T-helper 17 cell (primary cell): ENCODE measurements around the gene CDK18. TPM values are rescaled to one million over a fixed set of nuclear protein-coding genes. Genes with fewer than 3 reads are reported as not detected.
A peak's percentile ranks its signal among the peaks of the same experiment; 100 is the strongest.

ENCODE experiments used
- ATAC-seq: fragments of 150-1000 bp; cut with Tn5 transposase; 2 replicates; pipeline ENCODE4 v1.10.0; 2021; ENCODE audit warnings: mild to moderate bottlenecking, moderate library complexity
- DNase-seq, 3 donors: peaks; one replicate each; pipeline versions ENCODE4 v3.0.0 to v3.0.0-alpha.2; 2020 to 2021
- H3K9me3 ChIP-seq: one replicate; pipeline ENCODE4 v1.7.0; 2013; ENCODE audit warnings: low read length, mild to moderate bottlenecking; ENCODE audit not compliant: control insufficient read depth, poor library complexity, severe bottlenecking
- H3K27ac Mint-ChIP-seq: one replicate; pipeline ENCODE4 v1.8.0; 2022; ENCODE audit warnings: mild to moderate bottlenecking, moderate library complexity, mixed read lengths
- H3K27me3 Mint-ChIP-seq: one replicate; pipeline ENCODE4 v1.8.0; 2022; ENCODE audit warnings: mixed read lengths
- H3K36me3 Mint-ChIP-seq: one replicate; pipeline ENCODE4 v1.8.0; 2022; ENCODE audit warnings: low read depth, mixed read lengths
- H3K4me1 Mint-ChIP-seq: one replicate; pipeline ENCODE4 v1.8.0; 2022; ENCODE audit warnings: mild to moderate bottlenecking, mixed read lengths
- H3K4me3 Mint-ChIP-seq: one replicate; pipeline ENCODE4 v1.8.0; 2022; ENCODE audit warnings: mild to moderate bottlenecking, moderate library complexity, mixed read lengths
- total RNA-seq, 4 donors: library from RNA in 2 of 4; stranded (reverse) in 2 of 4; gene quantifications; one replicate each; pipeline ENCODE4 v1.2.3 and lab custom pipeline; 2022 to 2026

Gene CDK18
- total RNA-seq, 2 donors from 2014 or later: 0.94 to 1.7 TPM

GRCh38 chr1:205515781-205516253, 11.3 kb downstream of the CDK18 start:
- no peak for ATAC-seq
- H3K27me3 Mint-ChIP-seq: peaks cover 12% of the 10 kb centered on the region
- no peak overlapping the region for H3K27ac Mint-ChIP-seq
- peaks cover 2% of the 10 kb centered on the region for H3K36me3 Mint-ChIP-seq
- no peaks in the 10 kb centered on the region for H3K9me3 ChIP-seq
- peaks cover 14% of the 10 kb centered on the region for H3K4me1 Mint-ChIP-seq
- no peak for DNase-seq
- H3K4me3 Mint-ChIP-seq: no peak overlapping the region

- no peaks in the 10 kb centered on the region for H3K9me3 ChIP-seq
- peaks cover 13% of the 10 kb centered on the region for H3K27me3 Mint-ChIP-seq
- no peak overlapping the region for H3K27ac Mint-ChIP-seq
- H3K36me3 Mint-ChIP-seq: peaks cover 2% of the 10 kb centered on the region
- DNase-seq (no peak), ATAC-seq (no peak)
- peaks cover 14% of the 10 kb centered on the region for H3K4me1 Mint-ChIP-seq
- no peak overlapping the region for H3K4me3 Mint-ChIP-seq
Observed at GRCh38 chr1:205516362-205516761, 11.9 kb downstream of the CDK18 start.

DNA sequence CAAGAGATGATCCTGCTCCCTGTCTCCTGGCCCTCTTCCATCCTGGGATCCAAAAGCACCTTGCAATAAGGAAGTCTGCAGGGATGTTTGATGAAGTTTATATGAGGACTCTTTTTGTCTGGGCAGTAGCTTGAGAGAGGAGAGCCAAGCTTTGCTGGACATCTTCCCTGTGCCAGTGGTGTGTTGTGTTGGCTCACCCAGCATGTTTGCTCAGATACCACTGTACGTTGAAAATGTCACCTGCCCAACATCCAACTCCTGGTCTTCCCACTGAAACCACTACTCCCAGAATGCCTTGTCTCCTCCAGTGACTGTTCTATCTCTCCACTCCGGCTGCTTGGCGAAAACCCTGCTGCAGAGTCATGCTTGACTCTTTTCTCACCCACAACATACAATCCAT, 12.8 kb downstream of the CDK18 start:
- Mint-ChIP-seq H3K27me3 (peaks cover 18% of the 10 kb centered on the region), H3K36me3 (peaks cover 2% of the 10 kb centered on the region), H3K4me3 (no peak overlapping the region), H3K4me1 (peaks cover 12% of the 10 kb centered on the region), H3K27ac (no peak overlapping the region)
- no peak for ATAC-seq
- DNase-seq: no peak
- no peaks in the 10 kb centered on the region for H3K9me3 ChIP-seq

- ATAC-seq (no peak), DNase-seq (no peak)
- H3K27me3 Mint-ChIP-seq: peaks cover 18% of the 10 kb centered on the region
- H3K9me3 ChIP-seq: no peaks in the 10 kb centered on the region
- H3K4me3 Mint-ChIP-seq: no peak overlapping the region
- peaks cover 2% of the 10 kb centered on the region for H3K36me3 Mint-ChIP-seq
- H3K27ac Mint-ChIP-seq: no peak overlapping the region
- H3K4me1 Mint-ChIP-seq: peaks cover 12% of the 10 kb centered on the region
Observed at GRCh38 chr1:205517763-205518162, 13.3 kb downstream of the CDK18 start.

GRCh38 chr1:205518661-205519540, 14.4 kb downstream of the CDK18 start:
- ATAC-seq (no peak), DNase-seq (no peak)
- no peak overlapping the region for H3K4me3 Mint-ChIP-seq
- H3K4me1 Mint-ChIP-seq: peaks cover 11% of the 10 kb centered on the region
- peaks cover 2% of the 10 kb centered on the region for H3K36me3 Mint-ChIP-seq
- H3K27ac Mint-ChIP-seq: peak overlapping the region; percentile 51
- H3K9me3 ChIP-seq: no peaks in the 10 kb centered on the region
- H3K27me3 Mint-ChIP-seq: peaks cover 18% of the 10 kb centered on the region

GRCh38 chr1:205519541-205520131, 15.2 kb downstream of the CDK18 start:
- Mint-ChIP-seq H3K4me3 (no peak overlapping the region), H3K27ac (peak overlapping the region; percentile 51), H3K27me3 (peaks cover 18% of the 10 kb centered on the region), H3K36me3 (peaks cover 2% of the 10 kb centered on the region), H3K4me1 (peaks cover 12% of the 10 kb centered on the region)
- DNase-seq: no peak
- ATAC-seq: no peak
- H3K9me3 ChIP-seq: no peaks in the 10 kb centered on the region

- peaks cover 9% of the 10 kb centered on the region for H3K4me1 Mint-ChIP-seq
Observed at GRCh38 chr1:205520709-205521108, 16.2 kb downstream of the CDK18 start.

GRCh38 chr1:205521686-205522085, 17.2 kb downstream of the CDK18 start:
- Mint-ChIP-seq H3K36me3 (peaks cover 2% of the 10 kb centered on the region), H3K4me3 (no peak overlapping the region), H3K27me3 (peaks cover 30% of the 10 kb centered on the region), H3K4me1 (peaks cover 9% of the 10 kb centered on the region), H3K27ac (no peak overlapping the region)
- DNase-seq: no peak
- no peak for ATAC-seq
- H3K9me3 ChIP-seq: no peaks in the 10 kb centered on the region

More at GRCh38 chr1:205520709-205521108, 16.2 kb downstream of the CDK18 start:
- Mint-ChIP-seq H3K36me3 (peaks cover 2% of the 10 kb centered on the region), H3K4me3 (no peak overlapping the region), H3K27me3 (peaks cover 27% of the 10 kb centered on the region), H3K27ac (no peak overlapping the region)
- ATAC-seq: no peak
- no peak for DNase-seq
- H3K9me3 ChIP-seq: no peaks in the 10 kb centered on the region

DNA sequence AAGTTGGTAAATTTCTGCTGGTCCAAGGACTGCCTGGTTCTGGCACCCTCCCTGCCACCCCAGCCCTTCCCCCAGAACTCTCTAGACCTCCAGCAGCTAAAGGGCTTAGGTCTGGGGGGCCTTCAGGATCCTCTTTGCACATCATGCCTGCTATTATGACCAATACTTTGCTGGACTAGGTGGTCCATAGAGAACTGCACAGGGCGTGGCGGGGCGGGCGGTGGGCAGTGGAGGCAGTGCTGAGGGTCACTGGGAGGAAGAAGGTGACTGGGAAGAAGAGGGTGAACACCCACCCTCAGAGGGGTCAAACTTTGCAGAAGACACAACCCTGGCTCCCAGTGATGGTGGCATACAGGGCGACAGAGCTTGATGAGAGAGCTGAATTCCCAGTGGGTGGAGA, 18.2 kb downstream of the CDK18 start:
- Mint-ChIP-seq H3K27ac (no peak overlapping the region), H3K4me1 (peaks cover 7% of the 10 kb centered on the region), H3K36me3 (peaks cover 2% of the 10 kb centered on the region), H3K4me3 (no peak overlapping the region), H3K27me3 (peaks cover 30% of the 10 kb centered on the region)
- DNase-seq (no peak), ATAC-seq (no peak)
- H3K9me3 ChIP-seq: no peaks in the 10 kb centered on the region

DNA sequence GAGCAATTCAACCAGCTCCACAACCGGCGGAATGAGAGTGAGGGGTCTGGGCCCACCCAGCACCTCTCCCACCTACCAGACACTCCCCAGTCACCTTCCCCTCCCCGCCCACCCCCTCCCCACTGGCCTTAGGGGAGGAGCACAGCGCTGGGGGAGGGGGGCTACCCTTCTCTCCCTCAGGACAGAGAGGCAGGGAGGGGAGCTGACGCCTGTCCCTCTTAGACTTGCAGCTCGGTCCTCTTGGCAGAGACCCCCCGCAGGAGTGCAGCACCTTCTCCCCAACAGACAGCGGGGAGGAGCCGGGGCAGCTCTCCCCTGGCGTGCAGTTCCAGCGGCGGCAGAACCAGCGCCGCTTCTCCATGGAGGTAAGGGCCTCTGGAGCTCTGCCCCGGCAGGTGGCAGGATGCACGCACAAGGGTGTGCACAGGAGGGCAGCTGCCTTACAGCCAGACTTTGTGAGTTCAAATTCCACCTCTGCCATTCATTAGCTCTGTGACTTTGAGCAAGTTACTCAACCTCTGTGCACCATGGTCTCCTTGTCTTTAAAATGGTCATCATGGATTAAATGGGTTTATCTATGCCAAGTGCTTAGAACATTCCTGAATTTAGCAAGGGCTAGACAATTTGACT, 18.9 kb downstream of the CDK18 start:
- ATAC-seq (no peak), DNase-seq (no peak)
- Mint-ChIP-seq H3K27ac (no peak overlapping the region), H3K4me1 (peaks cover 3% of the 10 kb centered on the region), H3K27me3 (peaks cover 34% of the 10 kb centered on the region), H3K36me3 (no peaks in the 10 kb centered on the region), H3K4me3 (no peak overlapping the region)
- no peaks in the 10 kb centered on the region for H3K9me3 ChIP-seq

GRCh38 chr1:205523891-205524793, 19.7 kb downstream of the CDK18 start:
- H3K9me3 ChIP-seq: no peaks in the 10 kb centered on the region
- peaks cover 3% of the 10 kb centered on the region for H3K4me1 Mint-ChIP-seq
- H3K4me3 Mint-ChIP-seq: no peak overlapping the region
- peak; percentile 68 for ATAC-seq
- no peak overlapping the region for H3K27ac Mint-ChIP-seq
- H3K27me3 Mint-ChIP-seq: peaks cover 35% of the 10 kb centered on the region
- no peaks in the 10 kb centered on the region for H3K36me3 Mint-ChIP-seq
- DNase-seq: peak; percentile 38 to 63 (median 43)

DNA sequence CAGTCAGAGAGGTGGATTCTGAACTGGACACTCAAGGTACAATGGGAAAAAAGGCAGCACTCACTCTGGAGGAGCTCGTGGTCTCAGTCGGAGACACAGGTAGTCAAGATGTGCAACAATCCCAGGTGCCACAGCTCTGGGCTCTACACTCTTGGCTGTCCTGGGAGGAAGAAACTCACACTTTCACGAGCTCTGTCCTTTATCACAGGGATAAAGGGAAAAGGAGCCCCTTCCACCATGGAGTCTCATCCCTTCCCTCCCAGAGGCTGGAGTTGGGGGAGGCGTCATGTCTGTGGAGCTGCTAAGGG, 20.3 kb downstream of the CDK18 start:
- H3K9me3 ChIP-seq: no peaks in the 10 kb centered on the region
- no peaks in the 10 kb centered on the region for H3K36me3 Mint-ChIP-seq
- peaks cover 6% of the 10 kb centered on the region for H3K4me1 Mint-ChIP-seq
- no peak for ATAC-seq
- H3K4me3 Mint-ChIP-seq: no peak overlapping the region
- DNase-seq: no peak
- no peak overlapping the region for H3K27ac Mint-ChIP-seq
- H3K27me3 Mint-ChIP-seq: peaks cover 33% of the 10 kb centered on the region
